ENCODE data around the gene LMCD1.

GRCh38 chr3:8457039-8457438, 44.6 kb upstream of the LMCD1 start:
- TF ChIP-seq CTCF (conservative IDR thresholded peaks at IDR 0.05; ENCODE audit: low read length) = no peak
- TF ChIP-seq EZH2phosphoT487 (IDR thresholded peaks at IDR 0.05; ENCODE audit: borderline replicate concordance) = no peak

Data from Loucy (cell line).